GM19099 (cell line): ENCODE measurements around the gene PACS1.
A peak's percentile ranks its signal among the peaks of the same experiment; 100 is the strongest.

Experiments
- POLR2A ChIP-seq: IDR thresholded peaks from 3 replicates; pipeline ENCODE4 v1.6.1; 2011; ENCODE audit warnings: low read depth; ENCODE audit not compliant: insufficient read length; ENCODE audit errors: extremely low read depth

The PACS1 gene

DNA sequence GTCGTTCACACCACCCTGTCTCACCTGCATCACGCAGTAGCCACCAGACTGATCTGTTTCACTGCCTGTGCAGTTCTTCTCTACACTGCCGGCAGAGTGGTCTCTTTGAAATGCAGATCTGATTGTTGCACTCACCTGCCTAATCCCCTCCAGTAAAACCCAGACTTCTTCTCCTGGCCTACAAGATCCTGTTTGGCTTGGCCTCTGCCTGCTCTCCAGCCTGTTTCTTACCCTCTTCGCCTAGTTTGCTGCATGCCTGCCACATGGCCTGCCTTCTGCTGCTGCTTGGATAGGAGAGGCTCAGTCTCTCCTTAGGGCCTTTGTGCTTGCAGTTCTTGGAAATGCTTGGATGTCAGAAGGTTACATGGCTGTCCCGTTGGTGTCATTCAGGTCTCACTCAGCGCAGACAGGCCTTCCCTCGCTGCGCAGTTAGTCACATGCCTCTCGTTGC is 42.0 kb downstream of the PACS1 start:
- TF ChIP-seq POLR2A, result no peak

DNA sequence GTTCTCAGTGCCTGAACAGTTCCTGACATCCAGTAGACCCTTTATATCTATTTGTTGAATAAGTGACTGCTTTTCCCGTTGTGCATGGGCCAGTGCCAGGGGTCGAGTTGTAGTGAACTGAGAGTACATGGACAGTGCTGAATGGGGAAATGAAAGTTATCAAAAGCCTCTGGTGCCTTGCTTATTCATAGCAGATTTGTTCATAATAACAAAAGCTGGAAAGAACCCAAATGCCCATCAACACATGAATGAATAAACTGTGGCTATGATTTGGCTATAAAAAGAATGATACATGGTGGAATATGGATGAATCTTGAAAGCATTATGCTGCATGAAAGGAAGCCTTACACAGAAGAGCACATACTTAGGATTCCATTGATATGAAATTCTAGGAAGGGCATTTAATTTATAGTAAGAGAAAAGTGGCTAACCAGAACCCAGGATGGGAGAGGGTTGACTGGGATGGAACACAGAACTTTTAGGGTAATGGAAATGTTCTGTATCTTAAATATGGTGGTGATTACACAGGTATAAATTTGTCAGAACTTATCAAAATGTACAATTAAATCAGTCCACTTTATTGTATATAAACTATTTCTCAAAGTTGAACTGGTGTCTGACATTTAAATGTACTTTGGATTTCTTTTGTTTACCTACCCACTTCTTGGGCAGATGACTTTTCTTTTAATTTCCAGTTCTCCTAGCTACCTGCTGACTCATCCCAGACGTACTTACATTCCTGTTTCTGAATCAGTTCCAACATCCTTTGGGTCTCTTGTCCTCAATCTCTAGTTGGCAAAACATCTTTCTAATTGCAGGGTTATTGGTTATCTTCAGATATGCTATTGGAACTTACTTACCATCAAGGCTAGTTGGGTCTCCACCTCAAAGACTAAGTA is 42.8 kb downstream of the PACS1 start:
- peak; percentile 5 for TF ChIP-seq POLR2A

DNA sequence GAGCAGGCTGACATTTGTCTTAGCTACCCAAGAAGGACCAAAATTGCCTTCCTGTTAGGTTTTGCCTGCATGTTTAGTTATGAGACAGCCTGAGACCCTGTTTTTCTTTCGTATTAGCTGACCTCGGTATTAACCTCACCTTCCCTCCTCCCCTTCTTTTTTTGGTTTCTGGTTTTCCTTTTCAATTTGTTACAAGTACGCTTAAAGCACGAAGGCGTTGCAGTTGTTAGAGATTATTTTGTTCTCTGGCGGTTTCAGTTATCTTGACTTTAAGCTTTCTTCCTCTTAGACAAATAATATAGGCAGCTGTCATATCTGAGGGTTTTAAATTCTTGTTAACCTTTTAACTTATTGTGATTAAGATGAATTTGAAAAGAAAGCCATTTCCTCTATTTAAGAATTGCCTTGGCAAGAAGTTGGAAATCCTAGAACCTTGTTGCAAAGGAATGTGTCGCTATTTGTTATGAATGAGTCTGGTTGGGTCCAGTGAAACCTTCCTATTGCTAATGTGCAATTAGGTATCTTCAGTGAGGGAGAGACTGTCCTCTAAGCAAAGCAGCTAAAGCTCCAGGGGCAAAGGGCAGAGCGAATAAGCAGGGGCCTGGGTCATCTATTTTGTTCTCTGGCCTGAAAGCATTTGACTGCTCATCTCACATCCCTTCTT is 45.7 kb downstream of the PACS1 start:
- TF ChIP-seq POLR2A, result peak; percentile 38

DNA sequence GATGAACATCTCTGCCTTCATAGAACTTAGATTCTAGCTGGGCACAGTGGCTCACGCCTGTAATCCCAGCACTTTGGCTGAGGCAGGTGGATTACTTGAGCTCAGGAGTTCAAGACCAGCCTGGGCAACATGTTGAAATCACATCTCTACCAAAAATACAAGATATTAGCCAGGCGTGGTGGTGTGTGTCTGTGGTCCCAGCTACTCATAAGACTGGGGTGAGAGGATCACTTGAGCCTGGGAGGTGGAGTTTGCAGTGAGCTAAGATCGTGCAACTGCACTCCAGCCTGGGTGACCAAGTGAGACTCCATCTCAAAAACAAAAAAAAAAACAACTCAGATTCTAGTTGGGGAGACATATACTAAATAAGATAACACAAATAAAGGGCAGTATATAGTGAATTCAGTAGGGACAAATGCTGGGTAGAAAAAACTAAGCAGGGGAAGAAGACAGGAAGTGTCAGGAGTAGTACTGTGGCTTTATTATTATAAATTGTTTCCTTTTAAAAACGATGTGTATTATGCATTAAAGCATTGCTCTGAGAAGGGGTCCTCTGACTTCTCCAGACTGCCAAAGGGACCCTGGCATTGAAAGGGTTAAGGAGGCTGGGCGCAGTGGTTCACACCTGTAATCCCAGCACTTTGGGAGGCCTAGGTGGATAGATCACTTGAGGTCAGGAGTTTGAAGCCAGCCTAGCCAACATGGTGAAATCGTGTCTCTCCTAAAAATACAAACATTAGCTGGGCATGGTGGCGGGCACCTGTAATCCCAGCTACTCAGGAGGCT is 46.7 kb downstream of the PACS1 start:
- TF ChIP-seq POLR2A, result no peak

GRCh38 chr11:66118847-66119246 is 48.8 kb downstream of the PACS1 start:
- TF ChIP-seq POLR2A, result no peak

DNA sequence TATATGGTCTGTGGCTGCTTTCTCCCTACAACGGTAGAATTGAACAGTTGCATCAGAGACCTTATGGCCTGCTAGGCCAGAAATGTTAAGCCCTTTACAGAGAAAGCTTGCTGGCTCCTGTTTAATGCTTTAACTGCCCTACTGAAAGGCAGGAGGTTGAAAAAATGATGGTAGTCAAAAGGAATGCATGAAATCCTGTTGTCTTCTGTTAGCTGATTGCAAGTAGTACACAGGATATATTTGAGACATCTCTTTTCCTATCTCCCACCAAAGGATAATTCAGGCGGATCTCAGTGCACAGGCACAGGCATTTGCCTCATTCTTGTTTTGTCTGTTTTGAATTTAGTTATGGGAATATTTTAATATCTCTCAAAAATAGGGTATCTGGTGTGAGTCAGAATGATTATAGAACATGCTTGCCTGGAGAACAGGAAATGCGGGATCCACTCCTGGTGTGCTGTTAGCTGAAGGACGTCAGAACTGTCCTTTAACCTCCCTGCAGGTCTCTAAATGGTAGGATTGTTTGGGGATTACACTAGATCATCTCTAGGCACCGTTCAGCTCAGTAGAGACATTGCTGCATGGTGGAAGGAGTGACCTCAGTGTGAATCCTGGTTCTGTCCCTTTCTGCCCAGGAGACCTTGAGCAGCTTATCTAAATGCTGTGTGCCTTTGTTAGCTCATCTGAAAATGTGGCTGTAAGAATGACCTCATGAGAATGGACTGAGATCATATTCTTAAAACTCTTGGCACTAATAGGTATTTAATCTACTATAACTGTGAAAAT is 49.5 kb downstream of the PACS1 start:
- no peak for TF ChIP-seq POLR2A

- no peak for TF ChIP-seq POLR2A
Measured at GRCh38 chr11:66121466-66121865, 51.4 kb downstream of the PACS1 start.

GRCh38 chr11:66123902-66124301 is 53.8 kb downstream of the PACS1 start:
- TF ChIP-seq POLR2A, result no peak

DNA sequence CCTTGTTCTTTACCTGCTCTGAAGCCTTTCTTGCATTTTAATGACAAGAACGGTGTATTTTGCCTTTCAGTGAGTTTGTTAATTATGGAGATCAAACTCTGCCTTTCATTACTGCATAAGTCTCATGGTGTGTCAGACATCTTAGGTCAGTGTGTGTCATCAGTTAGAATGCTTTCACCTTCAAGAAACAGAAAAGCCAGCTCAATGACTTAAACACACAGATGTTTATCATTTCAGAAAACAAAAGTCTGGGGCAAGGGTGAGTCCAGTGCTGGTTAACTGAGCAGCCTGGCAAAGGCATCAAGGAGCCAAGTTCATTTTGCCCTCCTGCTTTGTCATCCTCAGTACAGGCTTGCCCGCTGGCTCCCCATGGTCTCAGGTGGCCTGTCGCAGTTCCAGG is 54.5 kb downstream of the PACS1 start:
- no peak for TF ChIP-seq POLR2A

DNA sequence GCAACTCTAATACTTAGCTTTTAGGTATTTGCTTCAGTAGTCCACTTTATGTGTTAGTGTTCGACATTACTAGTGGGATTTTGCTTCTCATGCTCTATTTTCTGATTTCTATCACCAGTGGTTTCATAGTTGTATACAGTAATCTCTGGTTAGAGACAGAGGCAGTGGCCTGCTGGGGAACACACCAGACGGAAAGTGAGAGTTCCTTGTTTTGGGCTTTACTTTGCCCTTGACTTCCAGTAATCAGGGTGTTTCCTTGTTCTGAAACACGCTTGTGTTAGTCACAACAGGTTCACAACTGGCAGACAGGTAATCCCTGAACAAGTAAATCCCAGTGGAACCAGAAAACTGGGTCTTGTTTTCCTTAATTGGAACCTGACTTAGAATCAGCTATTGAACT is 56.0 kb downstream of the PACS1 start:
- no peak for TF ChIP-seq POLR2A

DNA sequence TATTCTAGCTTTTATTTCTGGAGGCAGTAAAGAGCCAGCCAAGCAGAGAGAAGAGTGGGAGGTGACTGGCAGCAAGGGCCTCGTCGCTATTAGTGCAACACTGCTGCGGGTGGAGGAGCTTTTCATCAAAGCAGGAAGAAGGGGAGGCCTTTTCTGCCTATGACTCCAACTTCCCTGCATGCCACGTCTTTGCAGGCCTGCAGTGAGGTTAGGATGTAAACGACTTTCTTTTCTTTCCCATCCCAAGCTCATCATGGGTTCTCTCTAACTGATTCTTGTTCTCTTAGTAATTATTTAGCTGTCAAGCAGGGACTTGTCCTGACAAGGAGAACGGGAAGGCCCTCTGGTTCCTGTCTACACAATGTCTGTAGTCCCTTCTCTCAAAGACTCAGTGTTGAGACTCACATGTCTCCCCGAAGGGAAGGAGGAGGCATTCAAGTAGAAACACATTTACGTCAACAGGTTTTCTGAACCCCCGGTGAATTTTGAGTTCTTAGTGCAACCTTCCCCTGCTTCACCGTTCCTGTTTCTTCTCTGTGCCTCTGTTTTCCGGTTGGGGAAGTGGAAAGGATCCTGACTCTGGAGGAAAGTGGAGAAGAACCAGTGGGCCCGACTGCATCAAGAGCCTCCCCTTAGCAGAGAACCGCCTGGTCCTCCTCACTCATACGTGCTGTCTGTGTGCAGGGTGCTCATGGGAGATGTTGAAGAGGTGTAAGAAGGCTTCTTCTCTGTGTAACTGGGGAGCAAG is 56.9 kb downstream of the PACS1 start:
- TF ChIP-seq POLR2A, result peak; percentile 55

GRCh38 chr11:66130978-66131377 is 60.9 kb downstream of the PACS1 start:
- no peak for TF ChIP-seq POLR2A

- TF ChIP-seq POLR2A, result peak; percentile 51
Measured at GRCh38 chr11:66131937-66132632, 62.0 kb downstream of the PACS1 start.

GRCh38 chr11:66133216-66133775 is 63.2 kb downstream of the PACS1 start:
- TF ChIP-seq POLR2A, result no peak

DNA sequence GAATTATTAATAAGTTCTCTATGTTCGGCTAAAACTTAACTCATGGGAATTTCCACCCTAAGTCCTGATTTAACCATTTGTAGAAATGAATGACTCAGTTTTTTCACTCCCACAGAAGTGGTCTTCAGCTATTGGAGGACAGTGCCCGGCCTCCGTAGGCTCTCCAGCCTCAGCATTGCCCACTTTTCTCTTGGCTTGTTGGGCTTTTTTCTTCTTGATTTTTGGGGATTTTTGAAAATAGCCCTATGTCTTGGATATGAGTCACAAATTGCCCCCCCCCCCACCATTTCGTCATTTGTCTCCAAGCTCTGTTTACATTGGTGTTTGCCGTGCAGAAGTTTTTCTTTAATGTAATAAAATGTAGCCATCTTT is 66.7 kb downstream of the PACS1 start:
- no peak for TF ChIP-seq POLR2A
